Measurements from ENCODE around the gene CFDP1. TPM values are rescaled to one million over a fixed set of nuclear protein-coding genes. Genes with fewer than 3 reads are reported as not detected.

The CFDP1 gene
- total RNA-seq, 4 donors from 2014 or later, result 51.2 to 318 (median 145) TPM

DNA sequence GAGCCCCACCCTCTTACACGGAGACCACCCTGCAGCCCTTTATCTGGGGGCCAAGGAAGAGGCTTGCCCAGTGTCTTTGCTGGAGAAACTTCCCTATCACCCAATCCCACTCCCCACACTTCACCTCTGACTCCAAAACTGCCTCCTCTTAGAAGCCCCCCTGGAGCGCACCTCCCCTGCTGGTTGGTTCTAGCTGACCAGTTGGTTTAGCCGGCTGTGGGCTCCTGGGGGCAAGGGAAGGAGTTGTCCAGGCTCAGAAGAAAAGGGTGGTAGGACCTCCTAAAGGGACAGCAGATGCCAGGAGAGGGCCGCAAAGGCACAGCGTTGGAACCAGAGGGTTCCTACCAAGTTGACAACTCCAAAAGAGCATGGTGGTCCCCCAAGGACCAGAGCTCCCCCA, 183.9 kb downstream of the CFDP1 start:
- no peak for DNase-seq
- no peaks in the 10 kb centered on the region for H3K9me3 ChIP-seq
- intact Hi-C loops (cut with DNase I; ENCODE audit: low total_unique reads), result no loop called here
- 81% methylated on average over 5 of the region's 5 CpGs; no CpG with 5 or more reads in 1 of the 2 donors for WGBS, 2 donors (ENCODE audit: low coverage in 1 of 2)
- H3K4me1 ChIP-seq, result peaks cover 76 to 93% (median 86%) of the 10 kb centered on the region in 4 donors
- H3K27me3 ChIP-seq, result no peaks in the 10 kb centered on the region
- peak overlapping the region in 3 of 4 donors; percentile 78 to 91 (median 87) for H3K4me3 ChIP-seq
- peak overlapping the region; percentile 94 to 97 (median 96) for H3K27ac ChIP-seq
- in situ Hi-C loops (cut with MboI; ENCODE audit: low pct_ligation_motif_present in 1 of 4, low pct_unique_long_range_greater_than_20kb in 1 of 4, low sequenced_read_pairs in 3 of 4), result loop anchor here in 1 of 4 donors (10.0 kb wide), 1 partner anchor 135 kb away; no protein-coding TSS in a partner anchor
- TF ChIP-seq EP300 (IDR thresholded peaks at IDR 0.05; ENCODE audit: low read depth), result no peak
- no peak for TF ChIP-seq POLR2A (IDR thresholded peaks at IDR 0.05)
- TF ChIP-seq POLR2AphosphoS5 (IDR thresholded peaks at IDR 0.05), result no peak
- TF ChIP-seq, protein P1, sequence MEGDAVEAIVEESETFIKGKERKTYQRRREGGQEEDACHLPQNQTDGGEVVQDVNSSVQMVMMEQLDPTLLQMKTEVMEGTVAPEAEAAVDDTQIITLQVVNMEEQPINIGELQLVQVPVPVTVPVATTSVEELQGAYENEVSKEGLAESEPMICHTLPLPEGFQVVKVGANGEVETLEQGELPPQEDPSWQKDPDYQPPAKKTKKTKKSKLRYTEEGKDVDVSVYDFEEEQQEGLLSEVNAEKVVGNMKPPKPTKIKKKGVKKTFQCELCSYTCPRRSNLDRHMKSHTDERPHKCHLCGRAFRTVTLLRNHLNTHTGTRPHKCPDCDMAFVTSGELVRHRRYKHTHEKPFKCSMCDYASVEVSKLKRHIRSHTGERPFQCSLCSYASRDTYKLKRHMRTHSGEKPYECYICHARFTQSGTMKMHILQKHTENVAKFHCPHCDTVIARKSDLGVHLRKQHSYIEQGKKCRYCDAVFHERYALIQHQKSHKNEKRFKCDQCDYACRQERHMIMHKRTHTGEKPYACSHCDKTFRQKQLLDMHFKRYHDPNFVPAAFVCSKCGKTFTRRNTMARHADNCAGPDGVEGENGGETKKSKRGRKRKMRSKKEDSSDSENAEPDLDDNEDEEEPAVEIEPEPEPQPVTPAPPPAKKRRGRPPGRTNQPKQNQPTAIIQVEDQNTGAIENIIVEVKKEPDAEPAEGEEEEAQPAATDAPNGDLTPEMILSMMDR (IDR thresholded peaks at IDR 0.05), result no peak
- H3K36me3 ChIP-seq, result no peaks in the 10 kb centered on the region

DNA sequence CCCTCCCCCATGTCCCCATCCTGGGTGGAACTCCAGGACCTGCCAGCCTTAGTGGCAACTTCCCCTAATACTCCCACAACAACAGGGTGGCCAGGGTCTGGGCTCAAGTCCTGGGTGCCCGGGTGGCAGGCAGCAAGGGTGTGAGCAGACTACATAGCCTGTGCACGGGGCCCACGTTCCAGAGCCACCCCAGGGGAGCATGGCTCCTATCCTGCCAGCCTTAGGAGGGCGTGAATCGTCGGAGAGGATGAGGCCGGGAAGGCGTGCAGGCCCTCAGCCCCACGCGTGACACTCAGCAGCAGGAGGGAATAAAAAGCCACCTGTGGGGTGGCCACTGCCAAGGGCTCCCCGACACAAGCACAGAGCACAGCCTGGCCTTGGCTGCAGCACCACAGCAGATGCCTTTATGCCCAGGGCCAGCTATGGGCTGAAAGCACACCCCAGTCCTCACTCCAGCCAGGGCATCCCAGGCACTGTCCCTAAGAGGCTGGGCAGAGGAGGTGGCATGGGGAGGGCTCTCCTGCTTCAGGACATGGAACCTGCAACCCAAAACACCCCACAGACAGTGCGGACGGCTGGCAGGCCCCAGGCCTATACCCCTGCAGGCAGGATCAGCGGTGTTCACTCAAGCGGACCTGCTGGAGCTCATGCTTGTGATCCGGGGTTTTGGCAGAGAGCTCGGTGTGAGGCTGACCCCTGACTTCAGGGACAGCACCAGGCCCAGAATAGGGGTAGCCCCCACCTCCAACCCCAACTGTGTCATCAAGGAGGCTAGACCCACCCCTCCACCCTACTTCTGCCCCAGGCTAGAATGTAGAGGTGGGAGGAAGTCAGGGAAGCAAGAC, 184.5 kb downstream of the CFDP1 start:
- H3K9me3 ChIP-seq, result no peaks in the 10 kb centered on the region
- intact Hi-C loops (cut with DNase I; ENCODE audit: low total_unique reads), result no loop called here
- no peaks in the 10 kb centered on the region for H3K36me3 ChIP-seq
- peak overlapping the region in 1 of 4 donors; percentile 91 for H3K4me3 ChIP-seq
- H3K4me1 ChIP-seq, result peaks cover 78 to 93% (median 88%) of the 10 kb centered on the region in 4 donors
- in situ Hi-C loops (cut with MboI; ENCODE audit: low pct_ligation_motif_present in 1 of 4, low pct_unique_long_range_greater_than_20kb in 1 of 4, low sequenced_read_pairs in 3 of 4), result loop anchor here in 1 of 4 donors (10.0 kb wide), 1 partner anchor 136 kb away; no protein-coding TSS in a partner anchor
- TF ChIP-seq, protein P1 (IDR thresholded peaks at IDR 0.05), result no peak
- TF ChIP-seq POLR2A (IDR thresholded peaks at IDR 0.05) (no peak), POLR2AphosphoS5 (IDR thresholded peaks at IDR 0.05) (no peak), EP300 (IDR thresholded peaks at IDR 0.05; ENCODE audit: low read depth) (no peak)
- H3K27ac ChIP-seq, result peak overlapping the region; percentile 94 to 97 (median 96)
- no peak for DNase-seq
- H3K27me3 ChIP-seq, result no peaks in the 10 kb centered on the region
- 76% methylated on average over 17 of the region's 17 CpGs; no CpG with 5 or more reads in 1 of the 2 donors for WGBS, 2 donors (ENCODE audit: low coverage in 1 of 2)

DNA sequence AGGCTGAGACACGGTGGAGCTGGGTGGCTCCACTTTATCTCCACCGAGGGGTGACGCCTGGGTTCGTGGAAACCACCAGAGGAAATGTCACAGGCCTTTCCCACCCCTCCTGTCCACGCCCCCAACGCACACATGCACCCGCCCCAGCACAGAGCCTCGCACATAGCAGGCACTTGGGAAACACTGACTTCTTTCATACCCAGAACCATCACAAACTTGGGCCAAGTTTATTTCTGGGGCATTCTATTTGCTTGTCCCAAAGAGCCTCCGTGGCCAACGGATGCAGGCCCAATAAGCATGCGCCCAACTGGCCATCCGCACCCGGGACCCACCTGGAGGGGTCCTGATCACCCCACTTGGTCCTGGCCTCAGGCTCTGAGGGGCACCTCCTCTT, 185.2 kb downstream of the CFDP1 start:
- Histone ChIP-seq H3K9me3 (no peaks in the 10 kb centered on the region), H3K27ac (peak overlapping the region; percentile 94 to 97 (median 96)), H3K4me1 (peaks cover 71 to 91% (median 82%) of the 10 kb centered on the region in 4 donors), H3K36me3 (no peaks in the 10 kb centered on the region), H3K4me3 (no peak overlapping the region), H3K27me3 (no peaks in the 10 kb centered on the region)
- WGBS, 2 donors (ENCODE audit: low coverage in 1 of 2), result 39% methylated on average over 10 of the region's 13 CpGs; no CpG with 5 or more reads in 1 of the 2 donors
- intact Hi-C loops (cut with DNase I; ENCODE audit: low total_unique reads), result no loop called here
- in situ Hi-C loops (cut with MboI; ENCODE audit: low pct_ligation_motif_present in 1 of 4, low pct_unique_long_range_greater_than_20kb in 1 of 4, low sequenced_read_pairs in 3 of 4), result loop anchor here in 1 of 4 donors (10.0 kb wide), 1 partner anchor 137 kb away; no protein-coding TSS in a partner anchor
- DNase-seq, result peak; percentile 52
- TF ChIP-seq, protein P1 (IDR thresholded peaks at IDR 0.05), result no peak
- TF ChIP-seq POLR2A (IDR thresholded peaks at IDR 0.05), result peak; percentile 15
- no peak for TF ChIP-seq EP300 (IDR thresholded peaks at IDR 0.05; ENCODE audit: low read depth)
- no peak for TF ChIP-seq POLR2AphosphoS5 (IDR thresholded peaks at IDR 0.05)

DNA sequence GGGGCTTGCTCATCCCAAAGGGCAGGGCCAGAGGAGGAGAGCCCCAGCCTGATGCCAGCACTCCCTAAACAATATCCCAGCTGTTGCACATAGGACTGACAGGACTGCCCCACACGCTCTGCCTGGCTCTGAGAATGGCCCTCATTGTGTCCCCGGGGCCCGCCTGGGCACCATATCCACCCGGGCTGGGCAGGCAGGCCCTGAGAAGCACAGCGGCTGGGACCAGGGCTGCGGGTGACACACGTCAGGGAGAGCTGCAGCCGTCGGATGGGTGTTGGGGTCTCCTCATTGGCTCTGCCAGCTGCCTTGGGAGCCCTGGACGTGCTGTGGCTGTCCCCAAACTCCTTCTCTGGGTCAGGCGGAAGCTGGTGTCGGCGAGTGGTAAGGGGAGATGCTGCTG, 186.1 kb downstream of the CFDP1 start:
- WGBS, 2 donors (ENCODE audit: low coverage in 1 of 2), result 85% methylated on average over 11 of the region's 13 CpGs; no CpG with 5 or more reads in 1 of the 2 donors
- in situ Hi-C loops (cut with MboI; ENCODE audit: low pct_ligation_motif_present in 1 of 4, low pct_unique_long_range_greater_than_20kb in 1 of 4, low sequenced_read_pairs in 3 of 4) (loop anchor here in 1 of 4 donors (10.0 kb wide), 1 partner anchor 138 kb away; no protein-coding TSS in a partner anchor), intact Hi-C loops (cut with DNase I; ENCODE audit: low total_unique reads) (no loop called here)
- TF ChIP-seq POLR2A (IDR thresholded peaks at IDR 0.05) (no peak), POLR2AphosphoS5 (IDR thresholded peaks at IDR 0.05) (no peak), EP300 (IDR thresholded peaks at IDR 0.05; ENCODE audit: low read depth) (no peak)
- TF ChIP-seq, protein P1 (IDR thresholded peaks at IDR 0.05), result no peak
- no peaks in the 10 kb centered on the region for H3K27me3 ChIP-seq
- H3K27ac ChIP-seq, result peak overlapping the region; percentile 94 to 97 (median 96)
- no peaks in the 10 kb centered on the region for H3K9me3 ChIP-seq
- H3K4me3 ChIP-seq, result no peak overlapping the region
- H3K4me1 ChIP-seq, result peaks cover 62 to 84% (median 73%) of the 10 kb centered on the region in 4 donors
- no peak for DNase-seq
- peaks cover 0 to 3% (median 0%) of the 10 kb centered on the region in 4 donors for H3K36me3 ChIP-seq
